CD4-positive, alpha-beta T cell (primary cell): ENCODE measurements around the gene SMARCA2. TPM values are rescaled to one million over a fixed set of nuclear protein-coding genes. Genes with fewer than 3 reads are reported as not detected.
A peak's percentile ranks its signal among the peaks of the same experiment; 100 is the strongest.

ENCODE experiments used
- ATAC-seq: fragments of 200-7000 bp; cut with Tn5 transposase; one replicate; pipeline ENCODE4 v1.10.0; 2022; ENCODE audit warnings: mild to moderate bottlenecking; ENCODE audit not compliant: poor library complexity
- CTCF ChIA-PET: fragments of 350-600 bp; sonication (Branson Sonifier 250); formaldehyde crosslinking; loops from one replicate; lab custom pipeline; 2021; ENCODE audit warnings: antibody characterized with exemption, inconsistent platforms; lab: Charles Lee
- POLR2A ChIA-PET: fragments of 350-600 bp; sonication (Branson Sonifier 250); formaldehyde crosslinking; loops from one replicate; lab custom pipeline; 2021; ENCODE audit warnings: antibody characterized with exemption, inconsistent platforms; lab: Charles Lee
- DNase-seq, 14 experiments: peaks; one replicate each; pipeline ENCODE4 v3.0.0-alpha.2; 2013 to 2020; ENCODE audit warnings: mixed read lengths in 2 of 14
- H3K27ac ChIP-seq, 2 donors: one replicate each; pipeline versions ENCODE4 v1.5.1 to v1.7.0; 2013; ENCODE audit warnings: low read length in 2 of 2, low read depth in 1 of 2, mild to moderate bottlenecking in 1 of 2
- H3K27me3 ChIP-seq, 2 experiments: 1 replicate in 1 of 2; 2 replicates in 1 of 2; pipeline versions ENCODE4 v1.6.1 to v1.7.0; 2013; ENCODE audit warnings: low read length in 2 of 2, control low read depth in 1 of 2, mild to moderate bottlenecking in 1 of 2, moderate library complexity in 1 of 2; ENCODE audit not compliant: insufficient read depth in 2 of 2, control insufficient read depth in 1 of 2
- H3K36me3 ChIP-seq: one replicate; pipeline ENCODE4 v1.6.1; 2013; ENCODE audit warnings: low read length, control low read depth; ENCODE audit not compliant: insufficient read depth
- H3K4me1 ChIP-seq: one replicate; pipeline ENCODE4 v1.6.1; 2013; ENCODE audit warnings: low read length, control low read depth; ENCODE audit not compliant: insufficient read depth
- H3K4me3 ChIP-seq: one replicate; pipeline ENCODE4 v1.5.1; 2013; ENCODE audit warnings: mild to moderate bottlenecking, low read length, moderate library complexity
- H3K9me3 ChIP-seq, 2 experiments: 1 replicate in 1 of 2; 2 replicates in 1 of 2; pipeline versions ENCODE4 v1.6.1 to v1.7.0; 2013; ENCODE audit warnings: low read length in 2 of 2, mild to moderate bottlenecking in 2 of 2, control low read depth in 1 of 2, moderate library complexity in 1 of 2; ENCODE audit not compliant: control insufficient read depth in 1 of 2, insufficient read depth in 1 of 2
- H3K27ac Mint-ChIP-seq: one replicate; pipeline ENCODE4 v1.8.0; 2020; ENCODE audit warnings: mixed read lengths
- H3K27me3 Mint-ChIP-seq: one replicate; pipeline ENCODE4 v1.8.0; 2021; ENCODE audit warnings: mixed read lengths
- H3K36me3 Mint-ChIP-seq: one replicate; pipeline ENCODE4 v1.8.0; 2021; ENCODE audit warnings: low read depth, mixed read lengths
- H3K4me1 Mint-ChIP-seq: one replicate; pipeline ENCODE4 v1.8.0; 2021; ENCODE audit warnings: low read depth, mixed read lengths
- H3K4me3 Mint-ChIP-seq: one replicate; pipeline ENCODE4 v1.8.0; 2020; ENCODE audit warnings: mild to moderate bottlenecking, mixed read lengths
- H3K9me3 Mint-ChIP-seq: one replicate; pipeline ENCODE4 v1.8.0; 2020; ENCODE audit warnings: mixed read lengths
- CTCF ChIP-seq: fragments of 200-600 bp; IDR thresholded peaks from one replicate; pipeline ENCODE4 v1.8.0; 2022; ENCODE audit warnings: antibody characterized with exemption, mild to moderate bottlenecking
- intact Hi-C, 2 experiments: fragments of 100-400 bp; cut with DNase I in 1 of 2; cut with micrococcal nuclease in 1 of 2; formaldehyde crosslinking; loops; one replicate each; pipeline versions ENCODE4 v1.15.1 to v1.9.0; 2023 to 2025; cut with DNase I, micrococcal nuclease
- total RNA-seq, 174 experiments: library from RNA in 2 of 174; stranded (reverse) in 2 of 174; gene quantifications; one replicate each; pipeline ENCODE4 v1.2.3 and lab custom pipeline; 2021 to 2026

The SMARCA2 gene
- total RNA-seq, 2 experiments from 2014 or later: 268 to 272 TPM

- ATAC-seq: no peak
- no peak for DNase-seq
- no peaks in the 10 kb centered on the region for H3K27me3 ChIP-seq
- no peak overlapping the region for H3K27ac ChIP-seq
- Mint-ChIP-seq H3K9me3 (no peaks in the 10 kb centered on the region), H3K27me3 (no peaks in the 10 kb centered on the region), H3K4me3 (no peak overlapping the region), H3K36me3 (peaks cover 83% of the 10 kb centered on the region), H3K4me1 (peaks cover 53% of the 10 kb centered on the region), H3K27ac (peak overlapping the region; percentile 25)
- H3K9me3 ChIP-seq: no peaks in the 10 kb centered on the region
- TF ChIP-seq CTCF: no peak
- intact Hi-C loops: no loop called here
- H3K4me3 ChIP-seq: no peak overlapping the region
- peaks cover 59% of the 10 kb centered on the region for H3K36me3 ChIP-seq
- POLR2A ChIA-PET: no interaction called here
- no peaks in the 10 kb centered on the region for H3K4me1 ChIP-seq
- CTCF ChIA-PET: no interaction called here
Measured at GRCh38 chr9:2164268-2164667, 149.1 kb downstream of the SMARCA2 start.

DNA sequence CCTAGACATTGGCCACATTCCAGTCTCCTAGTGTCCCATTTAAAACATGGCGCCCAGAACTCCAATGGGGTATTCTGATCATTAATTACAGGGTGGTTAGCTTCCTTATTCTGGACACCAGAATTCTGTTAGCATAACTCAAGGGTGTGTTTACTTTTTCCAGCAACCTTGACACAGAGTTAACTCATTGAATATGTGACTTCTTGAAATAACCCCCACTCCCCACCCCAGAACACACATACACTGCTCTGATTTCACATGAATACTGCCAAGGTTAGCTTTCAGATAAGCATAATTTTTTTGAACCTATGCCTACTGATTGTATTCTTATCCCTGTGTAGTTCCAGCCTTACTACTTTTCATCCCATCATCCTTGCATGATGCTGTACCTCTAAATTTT lies 151.1 kb downstream of the SMARCA2 start:
- intact Hi-C loops: no loop called here
- POLR2A ChIA-PET: no interaction called here
- no peak overlapping the region for H3K27ac Mint-ChIP-seq

GRCh38 chr9:2169035-2169434 lies 153.9 kb downstream of the SMARCA2 start:
- Histone ChIP-seq H3K9me3 (no peaks in the 10 kb centered on the region), H3K27ac (no peak overlapping the region), H3K4me3 (no peak overlapping the region), H3K27me3 (no peaks in the 10 kb centered on the region), H3K4me1 (no peaks in the 10 kb centered on the region), H3K36me3 (peaks cover 81% of the 10 kb centered on the region)
- peaks cover 48% of the 10 kb centered on the region for H3K4me1 Mint-ChIP-seq
- no peak overlapping the region for H3K4me3 Mint-ChIP-seq
- H3K9me3 Mint-ChIP-seq: no peaks in the 10 kb centered on the region
- intact Hi-C loops: no loop called here
- POLR2A ChIA-PET: no interaction called here
- no peak for TF ChIP-seq CTCF
- peak overlapping the region; percentile 22 for H3K27ac Mint-ChIP-seq
- no peaks in the 10 kb centered on the region for H3K27me3 Mint-ChIP-seq
- no peak for ATAC-seq
- DNase-seq: no peak
- H3K36me3 Mint-ChIP-seq: peaks cover 99% of the 10 kb centered on the region
- CTCF ChIA-PET: interaction anchor here (1.1 kb wide), 1 partner anchor 9 kb away, joined by 3 read pairs; no protein-coding TSS in a partner anchor

More for the DNA sequence above, 151.1 kb downstream of the SMARCA2 start:
- H3K36me3 ChIP-seq: peaks cover 78% of the 10 kb centered on the region
- no peak for TF ChIP-seq CTCF
- no peaks in the 10 kb centered on the region for H3K9me3 ChIP-seq
- H3K4me1 ChIP-seq: no peaks in the 10 kb centered on the region
- no peak for DNase-seq
- CTCF ChIA-PET: no interaction called here
- Mint-ChIP-seq H3K4me1 (peaks cover 39% of the 10 kb centered on the region), H3K27me3 (no peaks in the 10 kb centered on the region), H3K9me3 (no peaks in the 10 kb centered on the region), H3K36me3 (peaks cover 97% of the 10 kb centered on the region), H3K4me3 (no peak overlapping the region)
- no peak overlapping the region for H3K27ac ChIP-seq
- no peaks in the 10 kb centered on the region for H3K27me3 ChIP-seq
- no peak overlapping the region for H3K4me3 ChIP-seq
- no peak for ATAC-seq
